Smooth muscle cell (in vitro differentiated cells): Measurements from ENCODE around the gene KCNE3. TPM values are rescaled to one million over a fixed set of nuclear protein-coding genes. Genes with fewer than 3 reads are reported as not detected.
A peak's percentile ranks its signal among the peaks of the same experiment; 100 is the strongest.

Experiments used
- DNase-seq: peaks from one replicate; lab custom pipeline; 2025; ENCODE audit not compliant: unreplicated experiment; lab: John Stamatoyannopoulos, UW
- H2AFZ ChIP-seq: fragments of 200-600 bp; sonication (generic); 2 replicates; pipeline ENCODE4 v1.6.0; 2016; ENCODE audit warnings: antibody characterized with exemption, low read depth, mild to moderate bottlenecking
- H3F3A ChIP-seq: fragments of 200-600 bp; sonication (generic); 2 replicates; pipeline ENCODE4 v1.6.0; 2017; ENCODE audit warnings: antibody characterized with exemption, low read depth
- H3K27ac ChIP-seq: fragments of 200-600 bp; sonication (generic); 2 replicates; pipeline ENCODE4 v1.5.1; 2016; ENCODE audit warnings: low read depth, mild to moderate bottlenecking
- H3K27me3 ChIP-seq: fragments of 200-600 bp; sonication (generic); 2 replicates; pipeline ENCODE4 v1.6.1; 2016; ENCODE audit warnings: low read depth, mild to moderate bottlenecking
- H3K36me3 ChIP-seq: fragments of 200-600 bp; sonication (generic); 2 replicates; pipeline ENCODE4 v1.5.1; 2016; ENCODE audit warnings: low read depth
- H3K4me1 ChIP-seq: fragments of 200-600 bp; sonication (generic); 2 replicates; pipeline ENCODE4 v1.5.1; 2016; ENCODE audit warnings: low read depth
- H3K4me2 ChIP-seq: fragments of 200-600 bp; sonication (generic); 2 replicates; pipeline ENCODE4 v1.6.0; 2016; ENCODE audit warnings: mild to moderate bottlenecking
- H3K4me3 ChIP-seq: fragments of 200-600 bp; sonication (generic); 2 replicates; pipeline ENCODE4 v1.5.1; 2016; ENCODE audit warnings: mild to moderate bottlenecking
- H3K79me2 ChIP-seq: fragments of 200-600 bp; sonication (generic); 2 replicates; pipeline ENCODE4 v1.6.0; 2016; ENCODE audit warnings: low read depth, mild to moderate bottlenecking
- H3K9ac ChIP-seq: fragments of 200-600 bp; sonication (generic); 2 replicates; pipeline ENCODE4 v1.6.0; 2016; ENCODE audit warnings: low read depth
- H3K9me3 ChIP-seq: fragments of 200-600 bp; sonication (generic); replicated peaks from 2 replicates; pipeline ENCODE4 v1.5.1; 2016; ENCODE audit warnings: low read depth
- H4K20me1 ChIP-seq: fragments of 200-600 bp; sonication (generic); 2 replicates; pipeline ENCODE4 v1.6.0; 2016; ENCODE audit warnings: low read depth
- whole genome bisulfite sequencing: methylation state at CpG from one replicate; pipeline ENCODE4 v1.1.7; 2016; ENCODE audit warnings: low lambda C conversion rate; 5-methylcytosine and 5-hydroxymethylcytosine counted together
- polyA plus RNA-seq: library from polyadenylated mRNA; unstranded; fragments of >200 nt; fragmentation: Nextera tagmentation; extraction: Ambion mirVana; gene quantifications from 2 replicates; pipeline ENCODE4 v1.2.1, GENCODE V29; 2016
- total RNA-seq: library from RNA; depleted of rRNA; stranded (reverse); fragments of >200 nt; gene quantifications from 2 replicates; pipeline ENCODE4 v1.2.3, GENCODE V29; 2014
- TF ChIP-seq, protein P1 (sequence below): fragments of 200-600 bp; sonication (generic); IDR thresholded peaks from 2 replicates; pipeline ENCODE4 v1.5.1; 2017; ENCODE audit warnings: borderline replicate concordance, mild to moderate bottlenecking, antibody characterized with exemption; ENCODE audit not compliant: insufficient read depth, poor library complexity, severe bottlenecking

Gene KCNE3
- total RNA-seq (3.9 and 6.3 TPM in 2 replicates), polyA plus RNA-seq (4.2 and 5.1 TPM in 2 replicates)

DNA sequence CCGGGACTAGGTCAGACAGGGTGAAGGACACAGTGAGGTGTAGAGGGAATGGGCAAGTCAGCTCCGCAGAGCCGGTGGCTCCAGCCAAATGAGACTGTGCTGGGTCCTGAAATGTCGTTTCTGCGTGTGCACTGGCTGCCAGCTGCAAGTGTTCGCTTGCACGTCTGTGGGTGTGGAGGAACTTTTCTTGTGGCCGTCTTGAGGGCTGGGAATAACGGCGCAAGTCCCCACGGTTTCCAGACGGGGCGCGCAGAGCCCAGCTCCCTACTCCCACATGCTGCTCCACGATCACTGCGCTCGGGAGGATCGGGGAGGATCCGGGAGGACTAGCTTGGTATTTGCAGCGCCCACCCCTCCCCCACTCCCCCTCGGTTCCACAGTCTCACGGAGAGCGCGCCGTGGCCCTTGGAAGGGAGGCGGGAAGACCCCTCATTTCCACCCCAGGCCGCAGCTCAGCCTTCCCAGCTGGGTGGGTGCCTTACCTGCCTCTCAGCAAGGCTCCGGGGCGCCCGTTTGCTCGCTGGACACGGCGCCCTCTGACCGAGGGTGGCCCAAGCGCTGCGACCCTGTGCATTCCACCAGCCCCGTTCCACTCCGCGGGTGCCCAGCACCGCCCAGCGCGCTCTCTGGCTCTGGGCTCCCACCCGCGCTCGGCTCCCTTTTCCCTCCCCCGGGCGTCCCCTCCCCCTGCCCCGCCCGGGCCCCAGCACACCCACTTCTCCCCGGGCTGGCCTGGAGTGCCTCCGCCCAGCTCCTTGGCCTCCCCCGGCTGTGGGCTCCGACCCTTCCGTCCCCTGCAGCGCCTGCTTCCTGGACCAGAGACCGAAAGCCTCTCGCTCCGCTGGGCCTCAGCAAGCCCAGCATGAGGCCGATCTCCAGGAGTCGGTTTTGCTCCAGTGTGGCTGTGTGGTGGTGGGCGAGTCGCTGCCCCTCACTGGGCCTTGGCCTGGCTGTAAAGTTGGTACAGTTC lies at the start of gene KCNE3:
Gene KCNE3 (minus strand): TSS at position 634 of the 970 bp plus-strand sequence. CDS start 9,986 bp downstream, outside the sequence.
- no peak within 1 kb of the TSS for H3K27ac ChIP-seq
- peak within 1 kb of the TSS; percentile 86 for H3K4me2 ChIP-seq
- no peaks in the 10 kb centered on the region for H3K36me3 ChIP-seq
- peak within 1 kb of the TSS; percentile 59 for H3K4me3 ChIP-seq
- WGBS, result 14% methylated on average over 48 of the region's 62 CpGs
- peak within 1 kb of the TSS; percentile 35 for H3K9ac ChIP-seq
- H3K27me3 ChIP-seq, result no peaks in the 10 kb centered on the region
- no peaks in the 10 kb centered on the region for H3K9me3 ChIP-seq
- H3K4me1 ChIP-seq, result peaks cover 12% of the 10 kb centered on the region
- no peak for DNase-seq
- no peaks in the 10 kb centered on the region for H3F3A ChIP-seq
- no peaks in the 10 kb centered on the region for H3K79me2 ChIP-seq
- H2AFZ ChIP-seq, result peak within 1 kb of the TSS; percentile 53
- H4K20me1 ChIP-seq, result no peaks in the 10 kb centered on the region
- TF ChIP-seq, protein P1, sequence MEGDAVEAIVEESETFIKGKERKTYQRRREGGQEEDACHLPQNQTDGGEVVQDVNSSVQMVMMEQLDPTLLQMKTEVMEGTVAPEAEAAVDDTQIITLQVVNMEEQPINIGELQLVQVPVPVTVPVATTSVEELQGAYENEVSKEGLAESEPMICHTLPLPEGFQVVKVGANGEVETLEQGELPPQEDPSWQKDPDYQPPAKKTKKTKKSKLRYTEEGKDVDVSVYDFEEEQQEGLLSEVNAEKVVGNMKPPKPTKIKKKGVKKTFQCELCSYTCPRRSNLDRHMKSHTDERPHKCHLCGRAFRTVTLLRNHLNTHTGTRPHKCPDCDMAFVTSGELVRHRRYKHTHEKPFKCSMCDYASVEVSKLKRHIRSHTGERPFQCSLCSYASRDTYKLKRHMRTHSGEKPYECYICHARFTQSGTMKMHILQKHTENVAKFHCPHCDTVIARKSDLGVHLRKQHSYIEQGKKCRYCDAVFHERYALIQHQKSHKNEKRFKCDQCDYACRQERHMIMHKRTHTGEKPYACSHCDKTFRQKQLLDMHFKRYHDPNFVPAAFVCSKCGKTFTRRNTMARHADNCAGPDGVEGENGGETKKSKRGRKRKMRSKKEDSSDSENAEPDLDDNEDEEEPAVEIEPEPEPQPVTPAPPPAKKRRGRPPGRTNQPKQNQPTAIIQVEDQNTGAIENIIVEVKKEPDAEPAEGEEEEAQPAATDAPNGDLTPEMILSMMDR, result no peak

GRCh38 chr11:74507582-74507981 lies 40.2 kb upstream of the KCNE3 start:
- 76% methylated on average over 2 of the region's 2 CpGs for WGBS
- Histone ChIP-seq H3K36me3 (no peaks in the 10 kb centered on the region), H3K9ac (no peak overlapping the region), H3K27ac (no peak overlapping the region), H3K79me2 (no peaks in the 10 kb centered on the region), H3K4me2 (no peak overlapping the region), H3K9me3 (no peaks in the 10 kb centered on the region), H3K4me1 (no peaks in the 10 kb centered on the region), H3F3A (peaks cover 6% of the 10 kb centered on the region), H2AFZ (no peak overlapping the region), H3K4me3 (no peak overlapping the region), H4K20me1 (no peaks in the 10 kb centered on the region), H3K27me3 (no peaks in the 10 kb centered on the region)
- TF ChIP-seq, protein P1, result no peak
- no peak for DNase-seq

DNA sequence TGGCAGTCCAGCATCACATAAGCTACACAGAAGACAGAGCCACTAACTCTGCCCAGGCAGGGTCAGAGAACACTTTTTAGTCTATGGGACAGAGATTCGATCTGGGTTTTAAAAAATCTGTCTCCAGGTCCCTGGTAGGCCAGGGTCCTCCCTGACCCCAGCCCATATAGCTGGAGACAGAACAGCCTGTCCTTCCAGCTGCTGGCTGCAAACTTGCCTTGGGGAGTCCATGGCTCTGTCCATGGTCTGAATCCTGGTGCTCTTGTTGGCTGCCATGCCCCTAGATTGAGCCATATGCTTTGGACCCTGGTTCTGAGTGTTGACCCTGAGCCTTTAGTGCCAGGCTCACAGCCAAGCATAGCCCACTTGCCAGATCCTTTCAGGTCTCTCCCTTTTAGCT lies 39.5 kb upstream of the KCNE3 start:
- Histone ChIP-seq H3K9ac (no peak overlapping the region), H3K9me3 (no peaks in the 10 kb centered on the region), H3K4me2 (no peak overlapping the region), H2AFZ (no peak overlapping the region), H3K36me3 (no peaks in the 10 kb centered on the region), H3K4me3 (no peak overlapping the region), H4K20me1 (no peaks in the 10 kb centered on the region), H3K79me2 (no peaks in the 10 kb centered on the region), H3K27ac (no peak overlapping the region), H3K4me1 (no peaks in the 10 kb centered on the region), H3F3A (peaks cover 6% of the 10 kb centered on the region), H3K27me3 (no peaks in the 10 kb centered on the region)
- TF ChIP-seq, protein P1, result no peak
- WGBS, result 76% methylated on average over 1 of the region's 1 CpG
- no peak for DNase-seq
